OCI-LY1 (cell line): ENCODE results near the gene MRPL50.

Experiments
- H2AFZ ChIP-seq: fragments of 200-600 bp; sonication (generic), shearing (Covaris generic); 2 replicates; pipeline ENCODE4 v1.6.0; 2014; ENCODE audit warnings: antibody characterized with exemption, mild to moderate bottlenecking, low read length
- H3F3A ChIP-seq: fragments of 200-600 bp; sonication (generic), shearing (Covaris generic); 2 replicates; pipeline ENCODE4 v1.6.0; 2014; ENCODE audit warnings: mild to moderate bottlenecking, antibody characterized with exemption, low read length, moderate library complexity; ENCODE audit not compliant: insufficient read depth
- H3K27ac ChIP-seq: fragments of 200-600 bp; sonication (generic); 2 replicates; pipeline ENCODE4 v1.5.1; 2014; ENCODE audit warnings: low read length, mixed run types, mild to moderate bottlenecking, low read depth; ENCODE audit not compliant: poor library complexity, severe bottlenecking
- H3K27me3 ChIP-seq: fragments of 200-600 bp; sonication (generic); 2 replicates; pipeline ENCODE4 v1.6.0; 2014; ENCODE audit warnings: antibody characterized with exemption, mild to moderate bottlenecking, low read length, moderate library complexity; ENCODE audit not compliant: insufficient read depth
- H3K36me3 ChIP-seq: fragments of 200-600 bp; sonication (generic); 2 replicates; pipeline ENCODE4 v1.6.1; 2014; ENCODE audit warnings: mild to moderate bottlenecking, antibody characterized with exemption, low read length, moderate library complexity, mixed read lengths; ENCODE audit not compliant: insufficient read depth
- H3K4me1 ChIP-seq: fragments of 200-600 bp; sonication (generic); 2 replicates; pipeline ENCODE4 v1.5.1; 2014; ENCODE audit warnings: mild to moderate bottlenecking, low read length, moderate library complexity; ENCODE audit not compliant: insufficient read depth, severe bottlenecking
- H3K4me2 ChIP-seq: fragments of 200-600 bp; sonication (generic), shearing (Covaris generic); 2 replicates; pipeline ENCODE4 v1.6.1; 2014; ENCODE audit warnings: low read length
- H3K4me3 ChIP-seq: fragments of 200-600 bp; sonication (generic); 2 replicates; pipeline ENCODE4 v1.5.1; 2014; ENCODE audit warnings: low read length, low read depth, mild to moderate bottlenecking, mixed read lengths; ENCODE audit not compliant: poor library complexity, severe bottlenecking
- H3K79me2 ChIP-seq: fragments of 200-600 bp; shearing (Covaris generic); 2 replicates; pipeline ENCODE4 v1.6.1; 2016; ENCODE audit warnings: mixed run types, low read length, mixed read lengths; ENCODE audit not compliant: insufficient read depth
- H3K9ac ChIP-seq: fragments of 200-600 bp; sonication (generic), shearing (Covaris generic); 2 replicates; pipeline ENCODE4 v1.6.1; 2014; ENCODE audit warnings: mild to moderate bottlenecking, low read length, mixed read lengths
- H3K9me2 ChIP-seq: fragments of 200-600 bp; sonication (generic), shearing (Covaris generic); 2 replicates; pipeline ENCODE4 v1.6.1; 2014; ENCODE audit warnings: low read depth, mild to moderate bottlenecking, low read length, mixed read lengths
- H3K9me3 ChIP-seq: fragments of 200-600 bp; shearing (Covaris generic); 2 replicates; pipeline ENCODE4 v1.6.1; 2014; ENCODE audit warnings: low read length, mixed read lengths
- H4K20me1 ChIP-seq: fragments of 200-600 bp; sonication (generic), shearing (Covaris generic); 2 replicates; pipeline ENCODE4 v1.6.0; 2016; ENCODE audit warnings: mild to moderate bottlenecking, low read length; ENCODE audit not compliant: insufficient read depth
- CTCF ChIP-seq: fragments of 200-600 bp; sonication (generic), shearing (Covaris generic); IDR thresholded peaks from 2 replicates; pipeline ENCODE4 v1.5.1; 2017; ENCODE audit warnings: mild to moderate bottlenecking, antibody characterized with exemption, low read length, moderate library complexity, mixed read lengths
- EZH2 ChIP-seq: fragments of 200-600 bp; sonication (generic), shearing (Covaris generic); IDR thresholded peaks from 2 replicates; pipeline ENCODE4 v1.8.0; 2017; ENCODE audit warnings: borderline replicate concordance, mixed run types, mild to moderate bottlenecking, antibody characterized with exemption, low read length, moderate library complexity, mixed read lengths

The MRPL50 gene

DNA sequence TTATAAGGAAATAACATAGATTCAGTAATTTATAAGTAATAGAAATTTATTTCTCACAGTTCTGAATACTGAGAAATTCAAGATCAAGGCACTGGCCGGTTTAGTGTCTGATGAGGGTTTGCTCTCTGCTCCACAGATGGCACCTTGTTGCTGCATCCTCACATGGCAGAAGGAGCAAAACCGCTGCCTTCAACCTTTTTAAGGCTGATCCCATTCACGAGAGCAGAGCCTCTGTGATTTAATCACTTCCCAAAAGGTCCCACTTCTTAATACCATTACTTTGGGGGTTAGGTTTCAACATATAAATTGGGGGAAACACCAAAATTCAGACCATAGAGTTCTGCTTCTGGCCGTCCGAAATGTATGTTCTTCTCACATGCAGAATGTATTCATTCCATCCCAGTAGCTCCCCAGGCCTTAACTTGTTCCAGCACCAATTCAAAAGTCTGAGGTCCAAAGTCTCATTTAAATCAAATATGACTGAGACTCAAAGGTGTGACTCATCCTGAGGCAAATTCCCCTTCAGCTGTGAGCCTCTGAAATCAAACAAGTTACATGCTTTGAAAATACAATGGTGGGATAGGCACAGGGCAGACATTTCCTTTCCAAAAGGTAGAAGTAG is 44.2 kb downstream of the MRPL50 start:
- Histone ChIP-seq H3K9me2 (no peaks in the 10 kb centered on the region), H3K9me3 (no peaks in the 10 kb centered on the region), H2AFZ (no peak overlapping the region), H3K4me1 (no peaks in the 10 kb centered on the region), H3K4me3 (no peak overlapping the region), H4K20me1 (no peaks in the 10 kb centered on the region), H3K4me2 (no peak overlapping the region), H3K27me3 (no peaks in the 10 kb centered on the region), H3K79me2 (no peaks in the 10 kb centered on the region), H3K36me3 (no peaks in the 10 kb centered on the region), H3K9ac (no peak overlapping the region), H3F3A (no peaks in the 10 kb centered on the region), H3K27ac (no peak overlapping the region)
- TF ChIP-seq EZH2 (no peak), CTCF (no peak)

GRCh38 chr9:101353683-101354082 is 44.7 kb downstream of the MRPL50 start:
- H3K36me3 ChIP-seq = no peaks in the 10 kb centered on the region
- H4K20me1 ChIP-seq = no peaks in the 10 kb centered on the region
- H3K4me1 ChIP-seq = no peaks in the 10 kb centered on the region
- no peak overlapping the region for H2AFZ ChIP-seq
- no peaks in the 10 kb centered on the region for H3K27me3 ChIP-seq
- H3K9me3 ChIP-seq = no peaks in the 10 kb centered on the region
- no peaks in the 10 kb centered on the region for H3K79me2 ChIP-seq
- TF ChIP-seq CTCF = no peak
- TF ChIP-seq EZH2 = no peak
- no peak overlapping the region for H3K27ac ChIP-seq
- H3K4me3 ChIP-seq = no peak overlapping the region
- no peaks in the 10 kb centered on the region for H3F3A ChIP-seq
- no peaks in the 10 kb centered on the region for H3K9me2 ChIP-seq
- H3K4me2 ChIP-seq = no peak overlapping the region
- no peak overlapping the region for H3K9ac ChIP-seq

DNA sequence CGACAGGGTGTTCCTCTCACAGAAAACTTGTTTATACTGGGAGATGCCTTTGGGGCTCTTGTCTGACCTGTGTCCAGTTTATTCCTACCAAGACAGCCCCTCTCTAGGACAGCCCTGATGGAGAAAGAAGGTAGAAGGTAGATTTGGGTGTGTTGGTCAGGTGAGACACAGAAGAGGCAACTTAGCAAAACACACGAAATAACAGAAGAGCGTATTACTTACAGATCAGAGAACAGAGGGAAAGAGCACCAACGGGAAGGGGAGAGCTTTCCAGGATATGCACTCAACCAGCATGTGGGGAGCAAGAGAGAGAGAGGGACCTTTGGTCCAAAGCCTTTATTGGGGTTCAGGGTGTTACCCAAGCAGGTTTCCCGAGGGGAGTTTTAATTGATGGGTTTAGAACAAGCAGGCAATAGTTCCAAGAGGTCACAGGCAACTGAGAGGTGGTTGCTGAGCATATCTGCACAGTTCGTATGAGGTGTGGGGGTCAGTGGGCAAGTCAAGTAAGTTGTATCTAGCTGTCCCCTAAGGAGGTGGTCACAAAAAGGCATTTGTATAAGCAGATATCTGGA is 45.4 kb downstream of the MRPL50 start:
- no peaks in the 10 kb centered on the region for H3K79me2 ChIP-seq
- no peaks in the 10 kb centered on the region for H3K9me3 ChIP-seq
- H3K4me3 ChIP-seq = no peak overlapping the region
- H3K4me1 ChIP-seq = no peaks in the 10 kb centered on the region
- no peak for TF ChIP-seq CTCF
- no peak overlapping the region for H3K27ac ChIP-seq
- H3K9me2 ChIP-seq = no peaks in the 10 kb centered on the region
- no peaks in the 10 kb centered on the region for H3F3A ChIP-seq
- no peaks in the 10 kb centered on the region for H4K20me1 ChIP-seq
- H3K4me2 ChIP-seq = no peak overlapping the region
- H3K27me3 ChIP-seq = no peaks in the 10 kb centered on the region
- H3K36me3 ChIP-seq = no peaks in the 10 kb centered on the region
- no peak overlapping the region for H2AFZ ChIP-seq
- no peak overlapping the region for H3K9ac ChIP-seq
